NOMO-1 treated with DMSO at 0.1 percent for 48 hours (cell line): ENCODE results near the gene SLC7A8.
A peak's percentile ranks its signal among the peaks of the same experiment; 100 is the strongest.

Experiments used
- DNase-seq: peaks from one replicate; lab custom pipeline; 2025; ENCODE audit not compliant: unreplicated experiment; lab: John Stamatoyannopoulos, UW

SLC7A8 gene

DNA sequence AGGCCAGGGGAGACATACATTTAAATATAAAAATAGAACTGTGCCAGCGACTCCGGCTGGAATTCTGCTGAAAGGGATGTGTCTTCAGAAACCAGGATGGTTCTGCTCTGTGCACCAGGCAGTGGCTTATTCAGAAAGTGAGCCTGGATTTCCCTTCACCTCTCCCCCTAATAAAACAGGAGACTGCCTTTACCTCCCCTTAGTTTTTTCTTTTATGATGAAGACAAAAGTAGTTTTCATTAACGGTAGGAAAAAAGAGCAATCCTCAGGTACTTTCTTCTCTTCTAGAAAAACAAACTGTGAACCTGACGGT is 346 bp downstream of the SLC7A8 start:
- no peak for DNase-seq

DNA sequence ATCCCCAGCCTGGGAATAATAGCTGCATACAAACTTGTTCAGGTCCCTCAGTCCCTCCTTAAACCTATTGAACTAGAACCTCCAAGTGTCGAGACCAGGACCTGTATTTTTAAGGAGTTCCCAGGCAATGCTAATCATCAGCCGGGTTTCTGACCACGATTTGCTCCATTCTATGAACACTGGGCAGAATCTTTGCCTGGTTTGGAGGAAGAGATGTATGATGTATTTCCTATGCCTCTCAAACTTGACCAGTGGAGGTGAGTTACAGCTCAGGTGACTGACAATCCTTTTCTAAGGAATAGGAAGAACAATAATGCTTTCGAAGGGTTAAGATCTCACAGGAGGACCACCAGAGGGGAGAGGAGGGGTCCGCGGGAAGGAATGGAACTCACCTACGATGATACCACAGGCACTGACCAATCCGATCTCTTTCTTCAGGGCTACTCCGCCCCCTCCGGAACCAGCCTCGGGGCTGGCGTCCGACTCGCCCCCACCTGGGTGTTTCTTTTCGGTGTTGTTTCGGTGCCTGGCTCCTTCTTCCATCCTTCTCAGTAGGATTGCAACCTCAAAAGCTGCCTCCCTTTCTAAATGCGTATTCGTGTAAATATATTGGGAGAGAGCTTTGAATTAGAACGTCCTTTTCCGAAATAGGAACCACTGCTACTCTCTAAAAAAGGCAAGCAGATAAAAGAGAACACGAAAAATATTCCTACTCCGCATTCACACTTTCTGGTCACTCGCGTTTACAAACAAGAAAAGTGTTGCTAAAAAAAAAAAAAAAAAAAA is 895 bp downstream of the SLC7A8 start:
- DNase-seq, result no peak

DNA sequence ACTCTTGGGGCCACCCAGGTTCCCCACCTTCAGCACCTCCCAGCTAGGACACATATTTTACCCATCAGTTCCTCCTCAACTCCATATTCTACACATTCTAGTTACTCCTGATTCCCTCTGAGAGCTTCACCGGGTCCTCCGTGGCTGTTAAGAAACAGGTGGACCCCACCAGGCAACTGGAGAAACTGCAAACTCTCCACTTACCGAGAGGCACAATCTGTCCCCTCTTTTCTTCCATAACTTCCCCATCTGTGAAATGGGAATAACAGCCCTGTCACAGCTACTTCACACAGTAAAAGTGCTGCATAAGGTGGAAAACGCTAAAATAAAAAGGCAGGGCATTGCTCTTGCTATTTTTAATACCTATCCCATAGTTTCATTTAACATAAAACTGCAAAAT is 1.5 kb downstream of the SLC7A8 start:
- DNase-seq, result no peak

DNA sequence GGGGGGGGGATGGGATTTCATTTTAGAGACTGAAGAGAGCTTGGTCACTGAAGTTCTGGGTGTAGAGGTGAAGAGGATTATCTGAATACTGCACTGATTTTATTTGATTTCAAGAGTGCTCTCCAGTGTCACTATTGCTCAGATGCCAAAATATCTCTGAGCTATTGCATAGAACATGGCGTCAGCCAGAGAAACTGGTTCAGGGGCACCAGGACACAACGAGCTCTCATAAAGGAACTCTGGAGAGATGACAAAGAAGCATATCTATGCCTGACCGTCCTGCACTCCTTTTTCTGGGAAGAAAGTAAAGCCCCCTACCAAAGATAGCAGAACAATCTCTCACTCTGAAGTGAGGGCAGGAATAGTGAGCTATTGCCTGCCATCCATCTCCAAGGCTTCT is 2.0 kb downstream of the SLC7A8 start:
- DNase-seq, result no peak

DNA sequence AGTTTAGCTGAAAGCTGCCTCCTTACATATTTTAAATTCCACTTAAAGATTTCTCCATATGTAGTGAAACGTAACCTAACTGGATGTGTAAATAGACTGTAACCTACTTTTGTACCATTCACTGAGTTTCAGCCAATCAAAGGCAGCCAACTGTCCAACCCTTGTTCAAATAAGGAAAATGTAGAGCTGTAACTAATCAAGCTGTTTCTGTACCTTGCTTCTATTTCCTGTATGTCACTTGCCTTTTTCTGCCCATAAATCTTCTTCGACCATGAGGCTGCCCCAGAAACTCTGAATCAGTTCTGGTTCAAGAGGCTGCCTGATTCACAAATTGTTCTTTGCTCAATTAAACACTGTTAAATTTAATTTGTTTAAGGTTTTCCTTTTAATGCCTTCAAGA is 6.3 kb downstream of the SLC7A8 start:
- DNase-seq, result peak; percentile 67

DNA sequence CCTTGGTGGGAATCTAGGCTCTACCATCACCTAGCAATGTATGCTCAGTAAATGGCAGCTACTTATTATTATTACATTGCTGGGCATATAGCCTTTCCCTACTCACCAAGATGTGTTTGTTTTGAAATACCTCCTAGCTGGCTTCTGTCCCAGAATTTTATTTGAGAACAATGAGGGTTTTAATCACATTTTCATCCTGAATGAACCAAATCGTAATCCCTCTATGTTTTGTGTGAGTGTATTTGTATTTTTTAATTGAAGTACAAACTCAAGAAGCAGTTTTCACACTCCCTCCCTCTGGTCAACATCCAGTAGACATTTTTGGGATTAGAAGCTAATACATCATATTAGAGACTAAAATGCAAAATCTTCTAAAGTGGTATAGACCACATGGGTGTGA is 7.6 kb downstream of the SLC7A8 start:
- DNase-seq, result no peak

DNA sequence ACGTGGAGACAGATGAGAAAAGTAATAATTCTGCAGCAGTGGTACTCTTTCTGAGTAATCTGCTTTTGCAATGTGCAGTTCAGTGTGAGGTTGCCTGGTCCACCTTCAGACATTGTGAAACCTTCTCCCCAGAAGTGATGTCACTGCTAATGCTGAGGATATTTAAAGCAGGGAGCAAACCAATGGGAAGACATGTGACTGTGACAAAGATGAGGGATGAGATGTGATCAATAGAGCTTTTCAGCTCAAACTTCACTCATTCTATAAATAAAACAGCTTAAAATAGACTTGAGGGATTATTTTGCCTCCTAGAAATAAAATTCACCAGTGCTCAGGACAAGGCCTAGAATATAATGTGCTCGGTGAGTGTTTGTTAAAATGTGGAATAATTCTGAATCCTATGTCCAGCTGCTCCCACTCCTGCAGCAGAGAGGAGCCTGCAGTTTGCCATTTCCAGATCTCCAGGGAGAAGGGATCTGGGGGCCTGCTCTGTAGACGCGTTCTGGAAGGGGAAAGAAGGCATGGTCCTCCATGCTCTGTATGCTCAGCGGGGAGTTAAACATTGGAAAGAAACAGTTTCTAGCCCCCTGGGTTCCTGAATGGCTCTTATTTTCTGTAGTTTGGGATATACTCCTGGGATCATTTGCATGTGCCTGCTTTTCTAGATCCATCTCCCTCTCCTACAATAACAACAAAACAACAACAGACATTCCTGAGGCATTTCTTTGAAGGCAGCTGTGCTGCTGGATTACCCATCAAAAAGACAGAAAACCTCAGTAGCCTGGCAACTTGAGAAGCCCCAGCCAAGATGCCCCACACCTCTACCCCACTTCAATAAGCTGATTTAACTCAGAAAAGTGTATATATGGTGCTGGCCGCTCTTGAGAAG is 8.9 kb downstream of the SLC7A8 start:
- DNase-seq, result peak; percentile 28

DNA sequence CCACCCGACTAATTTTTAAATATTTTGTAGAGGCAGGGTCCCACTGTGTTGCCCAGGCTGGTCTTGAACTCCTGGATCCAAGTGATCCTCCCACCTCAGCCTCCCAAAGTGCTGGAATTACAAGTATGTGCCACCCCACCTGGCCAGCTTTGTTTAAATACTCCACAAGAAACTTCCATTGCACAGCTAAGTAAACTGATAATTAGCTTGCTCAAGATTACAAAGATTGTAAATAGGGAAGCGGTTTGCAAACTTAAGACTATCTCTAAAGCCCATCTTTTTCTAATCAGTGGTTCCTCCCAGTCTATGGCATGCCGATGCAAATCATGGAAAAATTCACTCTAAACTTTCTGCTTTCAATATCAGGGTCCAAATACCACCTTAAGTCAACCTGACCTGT is 9.7 kb downstream of the SLC7A8 start:
- DNase-seq, result no peak

DNA sequence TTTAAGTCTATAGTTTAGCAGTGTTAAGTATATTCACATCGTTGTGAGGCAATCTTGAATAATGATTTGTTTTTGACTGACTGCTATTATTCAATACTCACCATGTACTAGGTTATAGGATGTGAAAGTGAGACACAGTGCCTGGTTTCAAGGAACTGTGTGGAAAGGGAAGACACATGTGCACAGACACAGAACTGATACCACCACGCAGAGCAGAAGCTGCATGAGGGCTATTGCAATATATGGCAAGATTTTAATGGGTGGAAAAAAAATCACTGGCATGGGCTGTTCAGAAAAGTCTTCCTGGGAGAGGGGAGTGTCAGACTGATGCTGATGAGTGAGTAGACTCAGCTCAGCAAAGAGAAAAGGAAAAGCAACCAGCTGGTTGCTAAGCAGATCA is 10.4 kb downstream of the SLC7A8 start:
- DNase-seq, result peak; percentile 94

DNA sequence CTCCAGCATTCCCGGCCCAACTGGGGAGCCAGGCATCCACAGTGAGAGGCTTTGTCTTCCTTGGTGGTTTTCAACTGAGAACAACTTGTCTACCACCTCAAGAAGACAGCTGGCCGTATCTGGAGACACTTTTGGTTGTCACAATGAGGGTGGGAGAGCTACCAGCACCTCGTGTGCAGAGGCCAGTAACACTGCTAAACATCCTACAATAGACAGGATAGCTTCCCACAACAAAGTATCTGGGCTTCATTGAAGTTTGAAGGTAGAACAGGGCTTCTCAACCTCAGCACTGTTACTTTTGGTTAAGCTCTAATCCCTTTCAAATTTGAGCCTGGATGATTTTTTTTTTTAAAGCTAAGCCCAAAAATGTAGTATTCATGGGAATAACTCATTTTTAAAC is 10.9 kb downstream of the SLC7A8 start:
- DNase-seq, result no peak

DNA sequence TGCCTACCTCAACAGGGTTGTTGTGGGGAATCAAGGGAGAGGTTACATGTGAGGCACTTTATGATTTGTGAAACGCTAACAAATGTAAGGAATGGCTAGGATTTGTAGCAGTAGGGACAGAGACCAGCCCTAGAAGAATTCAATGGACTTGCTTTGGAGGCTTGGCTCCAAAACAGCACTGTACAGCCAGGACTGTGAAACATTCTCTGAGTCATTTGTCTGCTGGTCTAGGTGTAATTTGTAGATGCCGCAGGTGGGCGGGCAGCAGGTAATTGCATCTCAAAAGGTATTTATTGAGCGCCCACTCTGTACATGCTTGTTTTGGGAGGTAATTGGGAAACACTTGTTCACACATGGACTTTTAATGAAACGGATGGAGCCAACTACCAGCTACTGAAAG is 11.4 kb downstream of the SLC7A8 start:
- DNase-seq, result no peak

DNA sequence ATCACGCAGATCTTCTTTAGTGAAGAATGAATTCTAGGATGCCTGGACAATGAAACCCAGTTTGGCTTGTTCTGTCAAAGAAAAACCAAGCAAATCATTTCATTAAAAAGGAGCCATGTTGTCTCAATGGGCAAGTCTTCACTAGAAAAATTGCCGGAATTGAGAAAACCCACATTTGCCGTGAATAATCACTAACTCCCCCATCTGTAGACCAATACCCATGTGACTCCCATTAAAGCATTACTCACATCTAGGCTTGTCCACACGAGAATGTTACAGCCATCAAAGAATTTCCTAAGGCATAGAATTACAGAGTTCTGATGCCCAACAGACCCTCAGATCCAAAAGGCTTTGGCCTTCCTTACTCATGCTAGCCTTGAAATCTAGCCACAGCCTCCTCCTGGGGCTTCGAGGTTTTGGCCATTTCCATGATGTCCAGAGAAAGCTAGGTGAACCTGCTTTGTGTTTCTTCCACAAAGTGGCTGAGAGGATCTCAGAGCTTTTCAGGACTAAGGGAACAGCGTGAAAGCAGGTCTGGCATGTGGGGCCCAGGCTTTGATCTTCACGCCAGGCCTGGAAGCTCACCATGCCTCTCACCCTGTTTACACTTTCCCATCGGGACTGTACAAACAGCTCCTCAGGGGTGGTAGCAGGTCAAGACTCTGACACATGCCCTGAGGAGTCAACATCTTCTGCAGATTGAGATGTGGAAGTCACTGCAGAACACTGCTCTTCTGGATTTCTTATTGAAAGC is 12.1 kb downstream of the SLC7A8 start:
- DNase-seq, result no peak

DNA sequence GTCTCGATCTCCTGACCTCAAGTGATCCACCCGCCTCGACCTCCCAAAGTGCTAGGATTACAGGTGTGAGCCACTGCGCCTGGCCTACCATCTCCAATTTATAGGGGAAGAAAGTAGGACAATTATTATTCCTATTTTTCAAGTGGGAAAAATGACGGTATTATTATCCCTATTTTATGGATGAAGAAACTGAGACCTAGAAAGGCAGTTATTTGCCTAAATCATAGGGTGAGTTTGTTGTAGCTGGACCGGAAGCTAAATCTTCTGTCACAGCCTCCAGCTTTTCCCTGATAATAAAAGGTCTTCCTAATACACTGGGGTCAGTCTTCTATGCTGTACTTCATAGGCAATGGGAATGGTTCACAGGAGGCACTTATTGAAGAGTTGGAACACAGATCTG is 13.8 kb downstream of the SLC7A8 start:
- no peak for DNase-seq

DNA sequence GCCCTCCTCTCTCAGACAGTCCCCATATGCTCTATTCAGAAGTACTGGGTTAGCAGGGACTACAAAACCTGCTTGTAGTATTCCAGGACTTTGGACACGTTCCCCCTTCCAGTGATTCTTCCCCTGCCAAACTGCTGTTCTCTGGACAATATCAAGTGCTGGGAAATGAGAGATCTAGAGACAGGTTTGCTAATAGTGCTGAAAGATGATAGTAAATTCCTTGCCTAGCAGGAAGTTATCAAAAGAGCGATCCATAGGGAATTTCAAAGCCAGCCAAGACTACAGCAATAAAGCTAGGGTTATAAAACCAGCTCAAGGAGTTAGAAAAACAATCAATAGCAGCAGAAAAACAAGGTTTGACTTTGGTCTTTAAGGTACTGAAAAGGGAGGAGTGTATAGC is 15.2 kb downstream of the SLC7A8 start:
- no peak for DNase-seq

DNA sequence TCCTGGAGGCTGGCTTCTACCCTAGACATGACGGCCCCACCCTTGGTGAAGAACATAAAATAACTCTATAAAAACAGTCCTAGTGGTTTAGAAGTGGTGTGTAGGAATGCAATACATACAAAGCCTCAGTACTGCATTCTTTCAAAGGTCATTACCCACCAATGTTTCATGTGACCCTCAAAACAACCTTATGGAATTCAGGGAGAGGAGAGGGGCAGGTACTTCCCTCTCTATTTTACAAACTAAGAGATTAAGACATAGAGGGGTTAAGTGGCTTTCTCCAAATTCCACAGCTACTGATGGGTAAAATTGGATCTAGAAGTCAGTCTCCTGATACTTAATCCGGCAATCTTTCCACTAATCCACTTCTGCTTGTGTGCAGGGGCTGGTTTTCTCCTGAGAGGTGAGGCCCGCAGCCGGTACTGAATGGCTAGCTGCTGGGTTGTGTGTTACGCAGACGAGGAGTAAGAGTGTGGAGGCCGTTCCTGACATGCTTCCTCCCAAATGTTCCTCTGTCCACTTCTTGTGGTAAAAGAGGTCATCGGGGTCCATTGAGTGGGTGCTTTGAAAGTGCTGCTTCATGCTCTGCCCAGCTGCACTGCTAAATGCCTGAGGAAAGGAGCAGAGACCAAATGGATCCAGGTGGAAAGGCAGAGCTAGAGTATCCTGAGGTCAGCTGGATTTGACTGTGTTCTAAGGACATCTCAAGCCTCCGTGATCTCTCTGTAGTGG is 16.2 kb downstream of the SLC7A8 start:
- no peak for DNase-seq

DNA sequence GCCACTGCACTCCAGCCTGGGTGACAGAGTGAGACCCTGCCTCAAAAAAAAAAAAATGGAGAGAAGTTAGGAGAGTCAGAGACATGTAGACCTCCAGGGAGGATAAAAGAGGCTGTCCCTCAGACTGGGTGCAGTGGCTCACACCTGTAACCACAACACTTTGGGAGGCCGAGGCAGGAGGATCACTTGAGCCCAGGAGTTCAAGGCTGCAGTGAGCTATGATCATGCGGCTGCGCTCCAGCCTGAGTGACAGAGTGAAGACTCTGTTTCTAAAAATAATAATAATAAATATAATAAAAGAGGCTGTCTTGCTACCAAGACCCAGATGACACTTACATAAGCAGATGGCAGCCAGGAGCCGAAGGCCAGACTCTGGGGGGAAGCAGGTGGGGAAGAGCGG is 18.5 kb downstream of the SLC7A8 start:
- DNase-seq, result no peak

DNA sequence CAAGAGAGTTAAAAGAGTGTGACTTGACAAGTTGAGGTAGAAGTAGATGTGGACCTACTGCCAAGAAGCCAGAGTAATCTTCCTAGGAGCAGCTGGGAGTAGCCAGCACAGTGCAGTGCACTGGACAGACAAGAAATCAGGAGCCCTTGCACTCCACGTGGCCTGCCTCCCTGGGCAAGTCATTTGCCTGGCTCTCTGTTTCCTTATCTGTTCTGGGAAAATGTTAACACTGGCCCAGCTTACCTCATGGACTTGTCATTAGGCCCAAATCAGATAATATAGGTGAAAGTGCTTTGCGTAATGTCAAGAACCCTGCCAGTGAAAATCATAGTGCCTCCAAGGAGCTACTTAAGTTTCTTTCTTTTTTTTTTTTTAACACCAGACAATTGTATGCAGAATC is 19.2 kb downstream of the SLC7A8 start:
- no peak for DNase-seq

DNA sequence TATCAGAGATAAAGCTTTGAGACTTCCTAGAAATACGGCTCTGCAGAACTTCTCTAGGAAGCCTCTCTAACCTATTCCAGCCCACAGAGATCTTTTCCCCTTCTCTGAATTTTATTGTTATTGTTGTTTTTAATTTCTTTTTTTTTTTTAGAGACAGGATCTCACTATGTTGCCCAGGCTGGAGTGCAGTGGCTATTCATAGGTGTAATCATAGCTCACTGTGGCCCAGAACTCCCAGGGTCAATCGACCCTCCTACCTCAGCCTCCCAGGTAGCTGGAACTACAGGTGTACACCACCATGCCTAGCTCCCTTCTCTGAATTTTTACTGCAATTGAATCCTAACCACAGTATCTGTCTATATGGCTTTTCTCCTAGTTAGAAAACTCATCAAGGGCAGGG is 19.6 kb downstream of the SLC7A8 start:
- DNase-seq, result no peak

DNA sequence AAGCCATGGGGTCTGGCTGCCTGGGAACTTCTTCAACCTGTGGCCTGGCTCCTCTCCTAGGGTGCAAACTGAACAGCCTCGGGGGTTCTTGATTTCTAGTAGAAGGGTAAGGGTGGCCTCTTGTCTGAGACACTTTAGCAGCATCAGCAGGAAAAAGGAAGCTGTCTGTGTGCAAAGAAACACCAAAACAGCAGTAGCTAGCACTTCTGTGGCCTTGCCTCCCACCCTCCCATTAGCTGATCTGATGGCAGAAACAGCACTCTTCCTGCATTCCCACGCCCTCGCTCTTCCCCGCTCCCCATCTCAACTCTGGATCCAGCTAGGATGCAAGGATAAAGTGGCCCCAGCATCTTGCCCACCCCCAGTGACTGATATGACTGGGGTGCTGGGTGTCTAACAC is 20.7 kb downstream of the SLC7A8 start:
- peak; percentile 8 for DNase-seq

DNA sequence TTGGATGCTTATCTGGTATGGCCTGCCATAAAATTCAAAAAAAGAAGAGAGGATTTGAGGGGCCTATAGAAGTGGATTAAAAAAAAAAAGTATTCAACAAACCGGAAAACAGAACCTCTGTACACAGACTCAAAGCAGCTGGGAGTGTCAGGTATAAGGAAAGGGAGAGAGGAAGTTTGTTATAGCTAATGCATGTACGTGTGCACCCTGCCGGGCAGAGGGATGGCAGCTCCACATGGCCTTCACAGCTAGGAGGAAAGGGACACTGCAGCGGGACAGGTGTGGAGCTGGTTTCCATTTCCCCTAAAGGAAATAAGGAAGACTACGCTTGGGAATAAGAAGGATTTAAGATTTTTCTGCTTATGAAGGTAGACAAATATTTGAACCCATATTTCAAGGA is 21.5 kb downstream of the SLC7A8 start:
- no peak for DNase-seq

DNA sequence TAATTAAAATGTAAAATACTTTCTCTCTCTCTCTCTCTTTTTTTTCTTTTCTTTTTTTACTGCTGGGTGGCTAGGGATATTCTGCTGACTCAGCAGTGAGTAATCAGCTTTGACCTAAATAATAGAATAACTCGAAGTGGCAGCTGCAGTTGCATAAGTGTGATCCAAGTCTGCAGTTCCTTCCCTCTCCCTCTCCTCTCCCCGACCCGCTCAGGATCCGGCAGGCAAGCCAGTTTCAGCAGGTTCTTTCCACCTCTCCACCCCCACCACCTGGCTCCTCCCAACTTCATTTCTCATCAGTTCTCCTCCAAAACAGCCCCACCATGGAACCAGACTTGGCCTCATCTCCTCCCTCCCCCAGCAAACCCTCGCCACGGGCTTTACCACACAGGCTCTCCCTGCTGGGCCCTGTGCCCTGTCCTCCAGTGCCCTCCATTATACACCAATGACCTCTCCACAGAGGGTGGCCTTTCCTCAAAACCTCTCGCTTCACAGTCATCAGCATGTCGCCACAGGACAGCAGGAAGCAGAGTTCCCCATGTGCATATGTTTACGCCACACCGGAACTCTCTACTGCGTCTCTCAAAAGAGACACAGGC is 22.4 kb downstream of the SLC7A8 start:
- DNase-seq, result peak; percentile 61
